HuH-7 (cell line): Measurements from ENCODE around the gene DDX41.
"Not testable (repeated sequence)": the region's sequence is repeated elsewhere in the genome, so short reads cannot be mapped to it uniquely, and the experiment has no call there.

Experiments used
- DNase-seq: peaks from one replicate; pipeline ENCODE4 v3.0.0; 2011; ENCODE audit warnings: low spot score

Gene DDX41

GRCh38 chr5:177537389-177538361, 20.9 kb upstream of the DDX41 start:
- peak; percentile 85 for DNase-seq

- no peak for DNase-seq
Observed at GRCh38 chr5:177536386-177536785, 19.6 kb upstream of the DDX41 start.

- no peak for DNase-seq
Observed at GRCh38 chr5:177535125-177535524, 18.4 kb upstream of the DDX41 start.

GRCh38 chr5:177534433-177534832, 17.7 kb upstream of the DDX41 start:
- DNase-seq: not testable (repeated sequence)

- no peak for DNase-seq
Observed at GRCh38 chr5:177531209-177531940, 14.6 kb upstream of the DDX41 start.

GRCh38 chr5:177530638-177531037, 13.9 kb upstream of the DDX41 start:
- DNase-seq: no peak

GRCh38 chr5:177529247-177530203, 12.8 kb upstream of the DDX41 start:
- no peak for DNase-seq

- DNase-seq: no peak
Observed at GRCh38 chr5:177528631-177529030, 11.9 kb upstream of the DDX41 start.

- DNase-seq: no peak
Observed at GRCh38 chr5:177527595-177527994, 10.8 kb upstream of the DDX41 start.

- no peak for DNase-seq
Observed at GRCh38 chr5:177526791-177527190, 10.0 kb upstream of the DDX41 start.

- no peak for DNase-seq
Observed at GRCh38 chr5:177526191-177526590, 9.4 kb upstream of the DDX41 start.

- DNase-seq: no peak
Observed at GRCh38 chr5:177524941-177525655, 8.3 kb upstream of the DDX41 start.

GRCh38 chr5:177524539-177524900, 7.8 kb upstream of the DDX41 start:
- no peak for DNase-seq

- no peak for DNase-seq
Observed at GRCh38 chr5:177523711-177524538, 7.2 kb upstream of the DDX41 start.

GRCh38 chr5:177520916-177521513, 4.3 kb upstream of the DDX41 start:
- no peak for DNase-seq

- no peak for DNase-seq
Observed at GRCh38 chr5:177520271-177520670, 3.5 kb upstream of the DDX41 start.

- no peak for DNase-seq
Observed at GRCh38 chr5:177519463-177520235, 2.9 kb upstream of the DDX41 start.

GRCh38 chr5:177515580-177515979, 1.2 kb downstream of the DDX41 start:
- DNase-seq: no peak

- no peak for DNase-seq
Observed at GRCh38 chr5:177514541-177514940, 2.2 kb downstream of the DDX41 start.
